Fibroblast of the aortic adventitia (primary cell): ENCODE measurements around the gene RCOR1. TPM values are rescaled to one million over a fixed set of nuclear protein-coding genes. Genes with fewer than 3 reads are reported as not detected.

ENCODE experiments used
- DNase-seq: peaks from one replicate; pipeline ENCODE4 v3.0.0-alpha.2; 2010; ENCODE audit warnings: low read depth
- H3K4me3 ChIP-seq: 2 replicates; pipeline ENCODE4 v1.5.1; 2011; ENCODE audit warnings: low read depth, mild to moderate bottlenecking, control low read depth, low read length, moderate library complexity
- total RNA-seq: library from RNA; depleted of rRNA; stranded (reverse); fragments of >200 nt; gene quantifications from 2 replicates; pipeline ENCODE4 v1.2.3, GENCODE V29; 2012; ENCODE audit warnings: low replicate concordance
- TF ChIP-seq, protein P1 (sequence below): IDR thresholded peaks from 2 replicates; pipeline ENCODE4 v1.5.1; 2011; ENCODE audit warnings: mild to moderate bottlenecking, low read length, control low read depth, inconsistent platforms; ENCODE audit not compliant: insufficient read depth

The RCOR1 gene
- total RNA-seq, 1 donor: 12.5 TPM

DNA sequence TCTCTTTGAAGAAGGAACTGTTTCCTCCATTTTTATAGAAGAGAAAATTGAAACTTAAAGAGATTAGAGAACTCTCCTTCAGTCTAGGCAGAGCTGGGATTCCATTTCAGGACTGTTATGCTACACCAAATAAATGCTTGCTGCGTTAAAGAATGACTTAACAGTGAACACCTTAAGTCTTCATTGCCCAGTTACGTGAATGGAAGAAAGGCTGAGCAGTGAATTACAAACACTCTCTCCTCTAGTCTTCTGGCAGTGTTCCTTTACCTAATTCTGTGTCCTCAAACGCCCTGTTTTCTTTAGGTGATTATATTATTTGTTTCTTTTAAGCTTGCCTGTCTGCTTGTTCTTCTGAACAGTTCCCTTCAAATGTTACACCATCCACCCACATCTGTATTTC lies 59.7 kb downstream of the RCOR1 start:
- no peak for DNase-seq
- H3K4me3 ChIP-seq: no peak overlapping the region
- TF ChIP-seq, protein P1, sequence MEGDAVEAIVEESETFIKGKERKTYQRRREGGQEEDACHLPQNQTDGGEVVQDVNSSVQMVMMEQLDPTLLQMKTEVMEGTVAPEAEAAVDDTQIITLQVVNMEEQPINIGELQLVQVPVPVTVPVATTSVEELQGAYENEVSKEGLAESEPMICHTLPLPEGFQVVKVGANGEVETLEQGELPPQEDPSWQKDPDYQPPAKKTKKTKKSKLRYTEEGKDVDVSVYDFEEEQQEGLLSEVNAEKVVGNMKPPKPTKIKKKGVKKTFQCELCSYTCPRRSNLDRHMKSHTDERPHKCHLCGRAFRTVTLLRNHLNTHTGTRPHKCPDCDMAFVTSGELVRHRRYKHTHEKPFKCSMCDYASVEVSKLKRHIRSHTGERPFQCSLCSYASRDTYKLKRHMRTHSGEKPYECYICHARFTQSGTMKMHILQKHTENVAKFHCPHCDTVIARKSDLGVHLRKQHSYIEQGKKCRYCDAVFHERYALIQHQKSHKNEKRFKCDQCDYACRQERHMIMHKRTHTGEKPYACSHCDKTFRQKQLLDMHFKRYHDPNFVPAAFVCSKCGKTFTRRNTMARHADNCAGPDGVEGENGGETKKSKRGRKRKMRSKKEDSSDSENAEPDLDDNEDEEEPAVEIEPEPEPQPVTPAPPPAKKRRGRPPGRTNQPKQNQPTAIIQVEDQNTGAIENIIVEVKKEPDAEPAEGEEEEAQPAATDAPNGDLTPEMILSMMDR: no peak

DNA sequence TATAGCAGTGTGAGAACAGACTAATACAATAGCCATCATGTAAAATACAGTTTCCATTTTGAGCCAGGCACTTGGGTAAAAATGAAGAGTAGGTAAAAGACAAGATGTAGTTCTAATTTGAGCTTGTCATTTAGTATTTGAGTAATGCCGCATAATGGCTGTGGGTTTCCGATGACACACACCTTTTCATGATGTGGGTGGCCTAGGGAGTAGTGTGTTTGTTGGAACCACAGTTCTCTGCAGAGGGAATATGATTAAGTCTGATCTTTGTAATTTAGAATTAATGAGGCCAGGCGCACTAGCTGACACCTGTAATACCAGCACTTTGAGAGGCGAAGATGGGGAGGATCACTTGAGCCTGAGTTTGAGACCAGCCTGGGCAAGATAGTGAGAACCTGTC lies 61.8 kb downstream of the RCOR1 start:
- no peak overlapping the region for H3K4me3 ChIP-seq
- TF ChIP-seq, protein P1: no peak
- DNase-seq: no peak

DNA sequence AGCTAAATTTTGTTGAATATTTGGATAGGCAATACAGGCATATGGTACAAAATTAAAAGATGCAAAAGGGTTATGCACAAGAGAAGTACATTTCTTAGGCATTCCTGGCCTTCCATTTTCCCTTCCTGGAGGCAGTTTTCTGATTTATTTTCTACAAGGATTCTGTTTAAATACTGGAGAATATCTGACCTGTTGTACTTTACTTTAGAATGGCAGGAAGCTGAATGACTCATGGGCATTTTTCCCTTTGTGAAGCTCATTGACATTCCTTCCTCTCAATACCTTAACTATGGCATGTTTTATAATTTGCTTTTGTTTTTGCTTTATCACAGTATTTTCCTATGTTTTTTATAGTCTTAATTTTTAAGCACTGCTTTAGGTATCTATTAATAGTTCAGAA lies 62.7 kb downstream of the RCOR1 start:
- TF ChIP-seq, protein P1: no peak
- H3K4me3 ChIP-seq: no peak overlapping the region
- DNase-seq: peak; percentile 55

DNA sequence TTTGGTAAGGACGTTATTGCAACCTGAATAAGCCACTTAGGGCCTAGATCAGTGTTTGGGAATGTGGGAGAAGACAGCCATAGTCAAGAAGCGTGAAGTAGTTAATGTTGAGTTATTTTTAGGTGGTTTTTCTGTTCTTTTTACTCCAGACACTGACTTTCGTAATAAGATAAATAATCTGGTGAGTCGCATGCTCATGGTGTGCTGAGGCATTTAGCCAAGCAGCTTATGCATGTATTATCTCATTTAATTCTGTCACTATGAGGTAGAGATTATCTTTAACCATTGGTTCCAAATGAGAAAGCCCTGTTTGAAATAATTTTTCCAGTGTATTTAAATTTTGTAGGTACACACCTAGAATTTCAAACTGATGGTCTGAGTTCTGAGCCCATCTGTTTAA lies 67.3 kb downstream of the RCOR1 start:
- no peak overlapping the region for H3K4me3 ChIP-seq
- TF ChIP-seq, protein P1: no peak
- DNase-seq: peak; percentile 76

DNA sequence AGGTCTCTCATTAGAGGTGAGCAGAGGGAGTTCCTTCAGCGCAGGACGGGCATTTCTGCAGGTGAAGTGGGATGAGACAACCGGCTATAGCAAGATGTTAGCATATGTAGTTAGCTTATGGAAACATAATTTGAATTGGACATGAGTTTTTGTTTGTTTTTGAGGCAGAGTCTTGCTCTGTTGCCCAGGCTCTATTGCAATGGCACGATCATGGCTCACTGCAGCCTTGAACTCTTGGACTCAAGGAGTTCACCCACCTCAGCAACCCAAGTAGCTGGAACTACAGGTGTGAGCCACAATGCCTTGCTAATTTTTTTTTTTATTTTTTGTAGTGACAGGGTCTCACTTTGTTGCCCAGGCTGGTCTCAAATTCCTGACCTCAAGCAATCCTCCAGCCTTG lies 69.2 kb downstream of the RCOR1 start:
- no peak for DNase-seq
- TF ChIP-seq, protein P1: no peak
- no peak overlapping the region for H3K4me3 ChIP-seq

DNA sequence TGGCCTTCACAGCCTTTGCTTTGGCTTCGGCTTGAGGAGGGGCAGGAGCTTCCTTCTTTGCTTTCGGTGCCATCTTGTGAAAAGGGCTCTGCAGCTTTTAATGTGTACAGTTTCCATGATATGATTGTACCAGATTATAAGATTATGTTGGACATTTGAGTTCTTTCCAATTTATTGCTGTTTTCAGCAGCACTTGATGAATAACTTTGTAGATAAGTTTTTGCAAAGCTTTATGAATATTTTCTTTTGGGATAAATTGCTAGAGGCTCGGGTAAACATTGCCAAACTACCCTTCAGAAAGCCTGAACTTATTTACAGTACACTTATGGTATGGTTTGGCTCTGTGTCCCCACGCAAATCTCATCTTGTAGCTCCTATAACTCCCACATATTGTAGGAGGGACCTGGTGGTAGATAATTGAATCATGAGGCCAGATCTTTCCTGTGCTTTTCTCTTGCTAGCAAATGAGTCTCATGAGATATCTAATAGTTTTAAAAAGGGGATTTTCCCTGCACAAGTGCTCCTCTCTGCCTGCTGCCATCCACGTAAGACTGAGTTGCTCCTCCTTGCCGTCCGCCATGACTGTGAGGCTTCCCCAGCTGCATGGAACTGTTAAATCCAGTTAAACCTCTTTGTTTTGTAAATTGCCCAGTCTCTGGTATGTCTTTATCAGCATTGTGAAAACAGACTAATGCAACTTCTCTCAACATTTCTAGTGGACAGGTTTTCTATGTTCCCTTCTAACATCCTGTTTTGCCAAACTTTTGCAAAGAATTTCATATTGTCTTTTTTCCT lies 70.4 kb downstream of the RCOR1 start:
- peak; percentile 27 for DNase-seq
- no peak overlapping the region for H3K4me3 ChIP-seq
- TF ChIP-seq, protein P1: no peak

DNA sequence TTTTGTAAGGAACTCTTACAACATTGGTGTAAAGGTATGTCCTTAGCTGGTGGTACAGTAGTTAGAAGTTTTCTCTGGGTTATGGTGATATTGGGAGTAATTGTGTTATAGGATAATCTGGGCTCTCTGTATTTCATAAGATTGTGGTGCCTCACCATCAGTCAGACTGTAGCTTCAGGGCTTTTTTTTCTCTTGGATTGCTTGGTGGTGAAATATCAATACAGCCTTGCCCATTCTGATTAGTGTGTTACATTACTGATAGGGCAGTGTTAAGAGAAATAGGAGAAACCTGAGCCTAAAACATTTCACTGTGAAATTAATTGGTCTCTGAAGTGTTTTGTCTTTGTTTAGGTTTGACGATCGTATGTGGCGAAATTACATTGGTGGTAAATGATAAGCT lies 71.0 kb downstream of the RCOR1 start:
- no peak overlapping the region for H3K4me3 ChIP-seq
- TF ChIP-seq, protein P1: no peak
- DNase-seq: peak; percentile 15
